H9 (cell line): ENCODE measurements around the gene PKIB. TPM values are rescaled to one million over a fixed set of nuclear protein-coding genes. Genes with fewer than 3 reads are reported as not detected.
A peak's percentile ranks its signal among the peaks of the same experiment; 100 is the strongest.

ENCODE experiments used
- DNase-seq: peaks from one replicate; pipeline ENCODE4 v3.0.0-alpha.2; 2017
- H2AFZ ChIP-seq: one replicate; pipeline ENCODE4 v1.6.1; 2013; ENCODE audit warnings: mild to moderate bottlenecking, low read length, control low read depth, moderate library complexity
- H2AK5ac ChIP-seq: 2 replicates; pipeline ENCODE4 v1.6.1; 2013; ENCODE audit warnings: low read length, control low read depth, mixed read lengths; ENCODE audit not compliant: insufficient read length
- H2BK120ac ChIP-seq: one replicate; pipeline ENCODE4 v1.6.1; 2013; ENCODE audit warnings: low read depth, mild to moderate bottlenecking, low read length, control low read depth, inconsistent platforms; ENCODE audit not compliant: poor library complexity, severe bottlenecking
- H2BK12ac ChIP-seq: 2 replicates; pipeline ENCODE4 v1.6.1; 2013; ENCODE audit warnings: low read length, control low read depth, mixed read lengths, low read depth; ENCODE audit not compliant: insufficient read length
- H2BK15ac ChIP-seq: 2 replicates; pipeline ENCODE4 v1.6.1; 2013; ENCODE audit warnings: low read depth, low read length, control low read depth
- H2BK20ac ChIP-seq: one replicate; pipeline ENCODE4 v1.6.1; 2013; ENCODE audit warnings: low read depth, mild to moderate bottlenecking, low read length, control low read depth, inconsistent platforms; ENCODE audit not compliant: poor library complexity, severe bottlenecking
- H2BK5ac ChIP-seq: 2 replicates; pipeline ENCODE4 v1.6.1; 2013; ENCODE audit warnings: low read length, control low read depth, mixed read lengths; ENCODE audit not compliant: insufficient read length
- H3K14ac ChIP-seq: 2 replicates; pipeline ENCODE4 v1.6.1; 2013; ENCODE audit warnings: low read length, control low read depth; ENCODE audit not compliant: insufficient read depth
- H3K18ac ChIP-seq: 2 replicates; pipeline ENCODE4 v1.6.1; 2013; ENCODE audit warnings: low read depth, mild to moderate bottlenecking, mixed read lengths, low read length, control low read depth; ENCODE audit not compliant: insufficient read length
- H3K23ac ChIP-seq: 2 replicates; pipeline ENCODE4 v1.6.1; 2013; ENCODE audit warnings: low read length, control low read depth, mixed read lengths, low read depth; ENCODE audit not compliant: insufficient read length
- H3K23me2 ChIP-seq: 2 replicates; pipeline ENCODE4 v1.6.1; 2013; ENCODE audit warnings: low read depth, mild to moderate bottlenecking, mixed read lengths, low read length, control low read depth; ENCODE audit not compliant: insufficient read length, poor library complexity, severe bottlenecking
- H3K27ac ChIP-seq: 2 replicates; pipeline ENCODE4 v1.5.1; 2013; ENCODE audit warnings: low read length, control low read depth, mixed read lengths, low read depth; ENCODE audit not compliant: insufficient read length
- H3K27me3 ChIP-seq: 2 replicates; pipeline ENCODE4 v1.6.1; 2013; ENCODE audit warnings: low read length, control low read depth, inconsistent platforms; ENCODE audit not compliant: insufficient read depth
- H3K4ac ChIP-seq: 2 replicates; pipeline ENCODE4 v1.6.1; 2013; ENCODE audit warnings: low read depth, mild to moderate bottlenecking, control low read depth, inconsistent platforms, low read length, moderate library complexity
- H3K4me1 ChIP-seq: 2 replicates; pipeline ENCODE4 v1.6.1; 2013; ENCODE audit warnings: low read length, control low read depth, inconsistent platforms; ENCODE audit not compliant: insufficient read depth
- H3K4me2 ChIP-seq: 2 replicates; pipeline ENCODE4 v1.6.1; 2013; ENCODE audit warnings: low read length, control low read depth, mixed read lengths; ENCODE audit not compliant: insufficient read length, insufficient read depth
- H3K56ac ChIP-seq: 2 replicates; pipeline ENCODE4 v1.6.1; 2013; ENCODE audit warnings: low read depth, mild to moderate bottlenecking, mixed read lengths, low read length, control low read depth; ENCODE audit not compliant: insufficient read length
- H3K79me1 ChIP-seq: 2 replicates; pipeline ENCODE4 v1.6.1; 2013; ENCODE audit warnings: low read depth, mild to moderate bottlenecking, moderate library complexity, low read length, control low read depth, inconsistent platforms; ENCODE audit not compliant: insufficient read depth, poor library complexity, severe bottlenecking
- H3K79me2 ChIP-seq: 2 replicates; pipeline ENCODE4 v1.6.1; 2013; ENCODE audit warnings: low read length, control low read depth, inconsistent platforms; ENCODE audit not compliant: insufficient read depth
- H3K9ac ChIP-seq: 2 replicates; pipeline ENCODE4 v1.6.1; 2013; ENCODE audit warnings: low read length, control low read depth, mixed read lengths; ENCODE audit not compliant: insufficient read length; ENCODE audit errors: extremely low read depth
- H3K9me3 ChIP-seq: one replicate; pipeline ENCODE4 v1.6.1; 2013; ENCODE audit warnings: low read depth, low read length, inconsistent platforms; ENCODE audit not compliant: control insufficient read depth
- H3T11ph ChIP-seq: one replicate; pipeline ENCODE4 v1.6.1; 2013; ENCODE audit warnings: mild to moderate bottlenecking, low read length, control low read depth, inconsistent platforms
- H4K20me1 ChIP-seq: one replicate; pipeline ENCODE4 v1.6.1; 2013; ENCODE audit not compliant: control insufficient read depth, insufficient read length, insufficient read depth
- H4K5ac ChIP-seq: 2 replicates; pipeline ENCODE4 v1.6.1; 2013; ENCODE audit warnings: low read depth, mild to moderate bottlenecking, mixed read lengths, low read length, control low read depth; ENCODE audit not compliant: insufficient read length
- H4K8ac ChIP-seq: replicated peaks from 2 replicates; pipeline ENCODE4 v1.6.1; 2013; ENCODE audit warnings: low read length, control low read depth, mixed read lengths, low read depth; ENCODE audit not compliant: insufficient read length
- H4K91ac ChIP-seq: 2 replicates; pipeline ENCODE4 v1.6.1; 2013; ENCODE audit warnings: low read depth, mild to moderate bottlenecking, moderate library complexity, mixed read lengths, low read length, control low read depth; ENCODE audit not compliant: insufficient read length
- H3K27ac Mint-ChIP-seq, 3 experiments: 2 replicates in 2 of 3; 3 replicates in 1 of 3; pipeline ENCODE4 v1.8.0; 2020 to 2021; ENCODE audit warnings: mixed read lengths in 3 of 3, mild to moderate bottlenecking in 1 of 3, moderate library complexity in 1 of 3
- H3K27me3 Mint-ChIP-seq: 2 replicates; pipeline ENCODE4 v1.8.0; 2021; ENCODE audit warnings: low read depth, mild to moderate bottlenecking, moderate library complexity, mixed read lengths
- H3K36me3 Mint-ChIP-seq, 3 experiments: 2 replicates in 2 of 3; 3 replicates in 1 of 3; pipeline ENCODE4 v1.8.0; 2020 to 2021; ENCODE audit warnings: low read depth in 3 of 3, mixed read lengths in 3 of 3; ENCODE audit not compliant: insufficient read depth in 1 of 3
- H3K4me1 Mint-ChIP-seq, 2 experiments: 2 replicates each; pipeline ENCODE4 v1.8.0; 2020; ENCODE audit warnings: mixed read lengths in 2 of 2
- H3K4me3 Mint-ChIP-seq, 2 experiments: 2 replicates in 1 of 2; 3 replicates in 1 of 2; pipeline ENCODE4 v1.8.0; 2020 to 2021; ENCODE audit warnings: mild to moderate bottlenecking in 2 of 2, mixed read lengths in 2 of 2, moderate library complexity in 1 of 2
- H3K9me3 Mint-ChIP-seq, 2 experiments: 2 replicates in 1 of 2; 3 replicates in 1 of 2; pipeline ENCODE4 v1.8.0; 2020; ENCODE audit warnings: mild to moderate bottlenecking in 2 of 2, mixed read lengths in 2 of 2, moderate library complexity in 1 of 2
- WGBS: extraction: QIAGEN DNeasy Blood & Tissue Kit; methylation state at CpG from one replicate; pipeline ENCODE4 v1.1.7; 2013; ENCODE audit warnings: missing lambda C conversion rate, low lambda C conversion rate, mixed read lengths; ENCODE audit not compliant: insufficient read length; ENCODE audit errors: extremely low coverage; 5-methylcytosine and 5-hydroxymethylcytosine counted together
- total RNA-seq: library from RNA; stranded (reverse); gene quantifications from 2 replicates; pipeline ENCODE4 v1.2.1, GENCODE V29; 2021
- TF ChIP-seq, protein P1 (sequence below): fragments of 200-600 bp; sonication (generic); conservative IDR thresholded peaks from 3 replicates; pipeline ENCODE4 v1.8.0; 2021; ENCODE audit warnings: antibody characterized with exemption, mild to moderate bottlenecking

Gene PKIB
- total RNA-seq, 1 experiment from 2014 or later, result 46.5 TPM

GRCh38 chr6:122640366-122640765, 30.2 kb downstream of the PKIB start:
- Histone ChIP-seq H3K56ac (no peak overlapping the region), H2AFZ (no peak overlapping the region), H3K9me3 (no peaks in the 10 kb centered on the region), H3K27ac (no peak overlapping the region), H3K4ac (no peak overlapping the region), H4K8ac (no peak overlapping the region), H3K27me3 (no peaks in the 10 kb centered on the region), H2BK12ac (no peak overlapping the region), H3K23ac (no peak overlapping the region), H4K20me1 (no peaks in the 10 kb centered on the region), H3K4me1 (no peaks in the 10 kb centered on the region), H2BK5ac (no peak overlapping the region), H3K4me2 (no peak overlapping the region), H3K9ac (no peak overlapping the region), H2AK5ac (no peak overlapping the region), H2BK15ac (no peak overlapping the region), H3K23me2 (no peaks in the 10 kb centered on the region), H2BK120ac (no peak overlapping the region), H4K91ac (no peak overlapping the region), H4K5ac (no peak overlapping the region), H3K79me1 (no peaks in the 10 kb centered on the region), H3K18ac (no peak overlapping the region), H2BK20ac (no peak overlapping the region), H3K79me2 (no peaks in the 10 kb centered on the region), H3K14ac (no peak overlapping the region), H3T11ph (no peak overlapping the region)
- Mint-ChIP-seq H3K27me3 (no peaks in the 10 kb centered on the region), H3K36me3 (no peaks in the 10 kb centered on the region), H3K9me3 (no peaks in the 10 kb centered on the region), H3K4me3 (no peak overlapping the region), H3K27ac (peak overlapping the region in 1 of 3 experiments; percentile 69; a peak in 1 of 7 replicates), H3K4me1 (no peaks in the 10 kb centered on the region)
- DNase-seq, result no peak
- no CpG with 5 or more reads among the region's 5 CpGs for WGBS
- TF ChIP-seq, protein P1, sequence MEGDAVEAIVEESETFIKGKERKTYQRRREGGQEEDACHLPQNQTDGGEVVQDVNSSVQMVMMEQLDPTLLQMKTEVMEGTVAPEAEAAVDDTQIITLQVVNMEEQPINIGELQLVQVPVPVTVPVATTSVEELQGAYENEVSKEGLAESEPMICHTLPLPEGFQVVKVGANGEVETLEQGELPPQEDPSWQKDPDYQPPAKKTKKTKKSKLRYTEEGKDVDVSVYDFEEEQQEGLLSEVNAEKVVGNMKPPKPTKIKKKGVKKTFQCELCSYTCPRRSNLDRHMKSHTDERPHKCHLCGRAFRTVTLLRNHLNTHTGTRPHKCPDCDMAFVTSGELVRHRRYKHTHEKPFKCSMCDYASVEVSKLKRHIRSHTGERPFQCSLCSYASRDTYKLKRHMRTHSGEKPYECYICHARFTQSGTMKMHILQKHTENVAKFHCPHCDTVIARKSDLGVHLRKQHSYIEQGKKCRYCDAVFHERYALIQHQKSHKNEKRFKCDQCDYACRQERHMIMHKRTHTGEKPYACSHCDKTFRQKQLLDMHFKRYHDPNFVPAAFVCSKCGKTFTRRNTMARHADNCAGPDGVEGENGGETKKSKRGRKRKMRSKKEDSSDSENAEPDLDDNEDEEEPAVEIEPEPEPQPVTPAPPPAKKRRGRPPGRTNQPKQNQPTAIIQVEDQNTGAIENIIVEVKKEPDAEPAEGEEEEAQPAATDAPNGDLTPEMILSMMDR, result no peak
